H1 (cell line): ENCODE data around the gene ASTN2. TPM values are rescaled to one million over a fixed set of nuclear protein-coding genes. Genes with fewer than 3 reads are reported as not detected.

Experiments used
- CTCF ChIA-PET: fragments of 300-600 bp; sonication (Branson Sonifier 250); formaldehyde crosslinking; loops from one replicate; lab custom pipeline; 2021; ENCODE audit not compliant: partially characterized antibody; lab: Charles Lee
- POLR2A ChIA-PET: fragments of 300-600 bp; sonication (Branson Sonifier 250); formaldehyde crosslinking; loops from one replicate; lab custom pipeline; 2021; ENCODE audit warnings: inconsistent platforms; ENCODE audit not compliant: partially characterized antibody; lab: Charles Lee
- DNase-seq, 2 experiments: peaks; one replicate each; pipeline versions ENCODE4 v3.0.0 to v3.0.0-alpha.2; 2010 to 2022; ENCODE audit warnings: low spot score in 2 of 2, low read depth in 1 of 2, mixed read lengths in 1 of 2
- FAIRE-seq: peaks from 2 replicates; lab custom pipeline; 2011; peaks lifted over from hg19 to GRCh38; lab: Jason Lieb, UNC
- H2AFZ ChIP-seq: 2 replicates; pipeline ENCODE4 v1.8.1; 2012; ENCODE audit warnings: low read length, inconsistent platforms
- H2AK5ac ChIP-seq: 2 replicates; pipeline ENCODE4 v1.6.1; 2013; ENCODE audit warnings: low read depth, low read length
- H2BK120ac ChIP-seq: replicated peaks from 2 replicates; pipeline ENCODE3; 2013; ENCODE audit warnings: low read depth, low read length, inconsistent platforms
- H2BK12ac ChIP-seq: 2 replicates; pipeline ENCODE4 v1.6.1; 2013; ENCODE audit warnings: low read depth, low read length
- H2BK15ac ChIP-seq: 2 replicates; pipeline ENCODE4 v1.6.1; 2013; ENCODE audit warnings: low read length
- H2BK20ac ChIP-seq: 2 replicates; pipeline ENCODE4 v1.6.1; 2013; ENCODE audit warnings: low read length
- H2BK5ac ChIP-seq: 2 replicates; pipeline ENCODE4 v1.6.1; 2013; ENCODE audit warnings: low read depth, low read length
- H3K14ac ChIP-seq: 2 replicates; pipeline ENCODE4 v1.6.1; 2013; ENCODE audit warnings: inconsistent platforms; ENCODE audit not compliant: insufficient read length
- H3K18ac ChIP-seq: 2 replicates; pipeline ENCODE4 v1.6.1; 2013; ENCODE audit warnings: low read length; ENCODE audit errors: extremely low read depth
- H3K23ac ChIP-seq: 2 replicates; pipeline ENCODE4 v1.6.1; 2013; ENCODE audit warnings: inconsistent platforms; ENCODE audit not compliant: insufficient read length
- H3K23me2 ChIP-seq: 2 replicates; pipeline ENCODE4 v1.6.1; 2013; ENCODE audit warnings: low read depth, low read length
- H3K27ac ChIP-seq: 2 replicates; pipeline ENCODE4 v1.6.1; 2011; ENCODE audit warnings: low read depth, low read length, inconsistent platforms
- H3K27me3 ChIP-seq, 4 experiments: replicated peaks in 1 of 4; 1 replicate in 1 of 4; 2 replicates in 3 of 4; pipeline versions ENCODE4 v1.6.1 to v1.8.1; 2011 to 2013; ENCODE audit warnings: low read length in 3 of 4, mild to moderate bottlenecking in 3 of 4, inconsistent platforms in 2 of 4, mixed read lengths in 2 of 4, moderate library complexity in 1 of 4; ENCODE audit not compliant: control insufficient read depth in 3 of 4, insufficient read depth in 3 of 4; ENCODE audit errors: extremely low read depth in 1 of 4
- H3K36me3 ChIP-seq, 4 experiments: 2 replicates each; pipeline versions ENCODE4 v1.6.1 to v1.8.1; 2011 to 2013; ENCODE audit warnings: mild to moderate bottlenecking in 4 of 4, low read length in 3 of 4, moderate library complexity in 2 of 4, control low read depth in 1 of 4, inconsistent platforms in 1 of 4; ENCODE audit not compliant: insufficient read depth in 4 of 4, control insufficient read depth in 2 of 4
- H3K4ac ChIP-seq: replicated peaks from 2 replicates; pipeline ENCODE3; 2013; ENCODE audit warnings: low read length, low read depth, mixed read lengths, inconsistent platforms; ENCODE audit not compliant: insufficient read length
- H3K4me1 ChIP-seq, 4 experiments: replicated peaks in 1 of 4; 1 replicate in 1 of 4; 2 replicates in 3 of 4; pipeline versions ENCODE4 v1.6.1 to v1.8.1; 2011 to 2013; ENCODE audit warnings: low read length in 3 of 4, inconsistent platforms in 2 of 4, mixed read lengths in 1 of 4; ENCODE audit not compliant: insufficient read depth in 4 of 4, control insufficient read depth in 3 of 4
- H3K4me2 ChIP-seq, 2 experiments: 2 replicates each; pipeline versions ENCODE4 v1.6.1 to v1.8.1; 2011 to 2013; ENCODE audit warnings: low read depth in 2 of 2, low read length in 2 of 2, control low read depth in 1 of 2, inconsistent platforms in 1 of 2, mild to moderate bottlenecking in 1 of 2; ENCODE audit not compliant: insufficient read depth in 1 of 2
- H3K4me3 ChIP-seq, 4 experiments: fragments of 200-600, 300-600 bp in 1 of 4; sonication (generic), shearing (Covaris generic), sonication (Bioruptor Twin) in 1 of 4; 2 replicates each; pipeline versions ENCODE4 v1.5.1 to v1.8.1; 2011 to 2016; ENCODE audit warnings: low read length in 4 of 4, low read depth in 3 of 4, control low read depth in 2 of 4, inconsistent platforms in 2 of 4, mild to moderate bottlenecking in 2 of 4, mixed read lengths in 1 of 4, moderate library complexity in 1 of 4; ENCODE audit not compliant: insufficient read depth in 2 of 4; ENCODE audit errors: extremely low read depth in 1 of 4
- H3K56ac ChIP-seq: replicated peaks from 2 replicates; pipeline ENCODE3; 2013; ENCODE audit warnings: low read depth, mild to moderate bottlenecking, mixed read lengths, low read length, inconsistent platforms; ENCODE audit not compliant: insufficient read length
- H3K79me1 ChIP-seq: 2 replicates; pipeline ENCODE4 v1.6.1; 2013; ENCODE audit warnings: low read depth, low read length, control low read depth
- H3K79me2 ChIP-seq, 2 experiments: 2 replicates each; pipeline versions ENCODE4 v1.6.1 to v1.8.1; 2012 to 2013; ENCODE audit warnings: low read length in 2 of 2, mild to moderate bottlenecking in 2 of 2, inconsistent platforms in 1 of 2; ENCODE audit not compliant: insufficient read depth in 2 of 2, control insufficient read depth in 1 of 2
- H3K9ac ChIP-seq, 4 experiments: replicated peaks in 1 of 4; 1 replicate in 1 of 4; 2 replicates in 3 of 4; pipeline versions ENCODE4 v1.6.1 to v1.8.1; 2011 to 2013; ENCODE audit warnings: low read depth in 3 of 4, low read length in 3 of 4, control low read depth in 2 of 4, mild to moderate bottlenecking in 2 of 4, moderate library complexity in 2 of 4, inconsistent platforms in 1 of 4; ENCODE audit errors: extremely low read depth in 1 of 4
- H3K9me3 ChIP-seq, 2 experiments: 2 replicates each; pipeline versions ENCODE4 v1.6.1 to v1.8.1; 2012 to 2013; ENCODE audit warnings: mild to moderate bottlenecking in 2 of 2, moderate library complexity in 2 of 2, control low read depth in 1 of 2, inconsistent platforms in 1 of 2, low read depth in 1 of 2, low read length in 1 of 2, mixed read lengths in 1 of 2; ENCODE audit not compliant: insufficient read depth in 2 of 2
- H4K20me1 ChIP-seq, 2 experiments: replicated peaks in 1 of 2; 2 replicates each; pipeline versions ENCODE3 to v1.8.1; 2011 to 2013; ENCODE audit warnings: inconsistent platforms in 2 of 2, low read length in 2 of 2, mild to moderate bottlenecking in 1 of 2; ENCODE audit not compliant: insufficient read depth in 2 of 2, control insufficient read depth in 1 of 2
- H4K5ac ChIP-seq: 2 replicates; pipeline ENCODE4 v1.6.1; 2013; ENCODE audit warnings: low read length, low read depth, mixed read lengths, inconsistent platforms; ENCODE audit not compliant: insufficient read length
- H4K8ac ChIP-seq: 2 replicates; pipeline ENCODE4 v1.8.0; 2013; ENCODE audit warnings: mild to moderate bottlenecking, moderate library complexity, low read length, inconsistent platforms; ENCODE audit not compliant: insufficient read depth; ENCODE audit errors: extremely low read depth
- H4K91ac ChIP-seq: replicated peaks from 2 replicates; pipeline ENCODE3; 2013; ENCODE audit warnings: low read length, mixed read lengths, inconsistent platforms; ENCODE audit not compliant: insufficient read length
- ATF2 ChIP-seq: IDR thresholded peaks from 2 replicates; pipeline ENCODE4 v1.6.1; 2012; ENCODE audit warnings: low read length, inconsistent platforms
- CEBPB ChIP-seq: IDR thresholded peaks from 2 replicates; pipeline ENCODE4 v1.6.1; 2012; ENCODE audit warnings: low read depth, low read length
- EP300 ChIP-seq, 2 experiments: IDR thresholded peaks; 1 replicate in 1 of 2; 2 replicates in 1 of 2; pipeline ENCODE4 v1.6.1; 2011 to 2012; ENCODE audit warnings: low read depth in 2 of 2, low read length in 2 of 2, mild to moderate bottlenecking in 2 of 2, borderline replicate concordance in 1 of 2, inconsistent platforms in 1 of 2, moderate library complexity in 1 of 2
- GTF2F1 ChIP-seq: IDR thresholded peaks from 2 replicates; pipeline ENCODE4 v1.6.1; 2012; ENCODE audit warnings: low read depth, low read length, improper control_type of control experiment, borderline replicate concordance
- HDAC2 ChIP-seq, 2 experiments: fragments of 300-600 bp in 1 of 2; sonication (generic) in 1 of 2; IDR thresholded peaks; 2 replicates each; pipeline ENCODE4 v1.6.1; 2011 to 2012; ENCODE audit warnings: low read depth in 2 of 2, low read length in 2 of 2, mild to moderate bottlenecking in 2 of 2, moderate library complexity in 2 of 2, borderline replicate concordance in 1 of 2, inconsistent platforms in 1 of 2
- KDM5A ChIP-seq: fragments of 200-600 bp; IDR thresholded peaks from 2 replicates; pipeline ENCODE4 v1.7.1; 2012; ENCODE audit warnings: mild to moderate bottlenecking, low read length, inconsistent platforms, mixed read lengths
- MAFK ChIP-seq: IDR thresholded peaks from 2 replicates; pipeline ENCODE4 v1.6.1; 2012; ENCODE audit warnings: low read depth, mild to moderate bottlenecking, improper control_type of control experiment, low read length
- POLR2AphosphoS5 ChIP-seq: IDR thresholded peaks from 2 replicates; pipeline ENCODE4 v1.6.1; 2011; ENCODE audit warnings: low read depth, low read length
- RFX5 ChIP-seq: IDR thresholded peaks from 2 replicates; pipeline ENCODE4 v1.6.1; 2011; ENCODE audit warnings: low read depth, low read length, improper control_type of control experiment, borderline replicate concordance
- SAP30 ChIP-seq: fragments of 300-600 bp; sonication (generic); IDR thresholded peaks from 2 replicates; pipeline ENCODE4 v1.7.1; 2012; ENCODE audit warnings: low read length, moderate library complexity, mild to moderate bottlenecking, inconsistent platforms; ENCODE audit not compliant: insufficient read depth, insufficient replicate concordance
- SIN3A ChIP-seq, 2 experiments: IDR thresholded peaks in 1 of 2; conservative IDR thresholded peaks in 1 of 2; 2 replicates each; pipeline ENCODE4 v1.6.1; 2011 to 2012; ENCODE audit warnings: low read length in 2 of 2, improper control_type of control experiment in 1 of 2, low read depth in 1 of 2, mild to moderate bottlenecking in 1 of 2
- ZNF274 ChIP-seq: IDR thresholded peaks from 2 replicates; pipeline ENCODE4 v1.7.0; 2012; ENCODE audit warnings: low read length, borderline replicate concordance; ENCODE audit errors: extremely low read depth
- WGBS, 2 experiments: shearing (Covaris generic) in 1 of 2; methylation state at CpG; one replicate each; pipeline versions ENCODE4 v1.1.6 to v1.1.7; 2013 to 2015; ENCODE audit warnings: low lambda C conversion rate in 2 of 2, mixed read lengths in 2 of 2, inconsistent platforms in 1 of 2, low coverage in 1 of 2, missing lambda C conversion rate in 1 of 2; ENCODE audit not compliant: insufficient replicate concordance in 2 of 2, insufficient coverage in 1 of 2, insufficient read length in 1 of 2; ENCODE audit errors: extremely low coverage in 1 of 2, missing lambda C conversion rate in 1 of 2; 5-methylcytosine and 5-hydroxymethylcytosine counted together
- polyA plus RNA-seq, 7 experiments: library from polyadenylated mRNA; depleted of rRNA in 3 of 7; stranded (reverse) in 5 of 7; unstranded in 2 of 7; fragments of >200 nt in 5 of 7; fragments of 200-250 nt in 2 of 7; gene quantifications; 1 replicate in 5 of 7; 2 replicates in 1 of 7; 4 replicates in 1 of 7; pipeline versions ENCODE4 v1.2.1 to v1.2.3, GENCODE V29; 2011 to 2013; ENCODE audit warnings: missing spikeins in 2 of 7, mixed read lengths in 2 of 7
- total RNA-seq: library from RNA; stranded (reverse); fragmentation: NEBNext Ultra II Directional; extraction: Animal tissue kit (Norgen Biotek cat#: 25700); gene quantifications from 2 replicates; pipeline ENCODE4 v1.2.1, GENCODE V29; 2021

The ASTN2 gene
- total and polyA plus RNA-seq, 2 of the 8 experiments (the other 6 are each of a cell fraction or from before 2014, with no cell fraction given), result 8.2 to 13.7 TPM

GRCh38 chr9:117035546-117035945 is 379.3 kb downstream of the ASTN2 start:
- H3K9me3 ChIP-seq, result no peaks in the 10 kb centered on the region
- no peak overlapping the region for H3K56ac ChIP-seq
- no peaks in the 10 kb centered on the region for H3K36me3 ChIP-seq
- no peak overlapping the region for H3K4ac ChIP-seq
- no peaks in the 10 kb centered on the region for H3K4me1 ChIP-seq
- no peak overlapping the region for H2BK15ac ChIP-seq
- no peaks in the 10 kb centered on the region for H4K20me1 ChIP-seq
- H4K8ac ChIP-seq, result no peak overlapping the region
- no peak overlapping the region for H3K23ac ChIP-seq
- no peak for DNase-seq
- H2AK5ac ChIP-seq, result no peak overlapping the region
- no peak overlapping the region for H2BK12ac ChIP-seq
- H3K79me1 ChIP-seq, result no peaks in the 10 kb centered on the region
- no peak overlapping the region for H2BK5ac ChIP-seq
- H3K79me2 ChIP-seq, result no peaks in the 10 kb centered on the region
- WGBS, 2 experiments, result 90% methylated on average over 1 of the region's 1 CpG; no CpG with 5 or more reads in 1 of the 2 experiments
- H3K4me2 ChIP-seq, result no peak overlapping the region
- no peak overlapping the region for H3K18ac ChIP-seq
- H3K4me3 ChIP-seq, result no peak overlapping the region
- H2BK20ac ChIP-seq, result no peak overlapping the region
- no peak overlapping the region for H2AFZ ChIP-seq
- no peak overlapping the region for H4K5ac ChIP-seq
- H3K27ac ChIP-seq, result no peak overlapping the region
- H2BK120ac ChIP-seq, result no peak overlapping the region
- H3K9ac ChIP-seq, result no peak overlapping the region
- no peaks in the 10 kb centered on the region for H3K23me2 ChIP-seq
- FAIRE-seq, result no peak
- H4K91ac ChIP-seq, result no peak overlapping the region
- H3K27me3 ChIP-seq, result no peaks in the 10 kb centered on the region
- POLR2A ChIA-PET, result no interaction called here
- CTCF ChIA-PET, result interaction anchor here (0.6 to 3.2 kb wide), 6 partner anchors 11 to 229 kb away, joined by 3 to 11 read pairs (median 3); no protein-coding TSS in a partner anchor
- no peak overlapping the region for H3K14ac ChIP-seq
- no peak for TF ChIP-seq GTF2F1
- no peak for TF ChIP-seq CEBPB
- TF ChIP-seq POLR2AphosphoS5, result no peak
- TF ChIP-seq SIN3A (conservative IDR thresholded peaks at IDR 0.05 in 1 of 2, IDR thresholded peaks at IDR 0.05 in 1 of 2; ENCODE audit: low read depth in 1 of 2, low read length in 2 of 2), result no peak
- TF ChIP-seq RFX5, result no peak
- no peak for TF ChIP-seq ZNF274
- no peak for TF ChIP-seq HDAC2 (IDR thresholded peaks at IDR 0.05; ENCODE audit: borderline replicate concordance in 1 of 2, low read depth in 2 of 2, low read length in 2 of 2)
- TF ChIP-seq ATF2, result no peak
- no peak for TF ChIP-seq EP300 (IDR thresholded peaks at IDR 0.05; ENCODE audit: borderline replicate concordance in 1 of 2, low read depth in 2 of 2, low read length in 2 of 2)
- no peak for TF ChIP-seq MAFK
- TF ChIP-seq SAP30, result no peak
- no peak for TF ChIP-seq KDM5A
